ENCODE data around the gene GRB10.

GRCh38 chr7:50801907-50802306 lies 19.2 kb upstream of the GRB10 start:
- TF ChIP-seq CTCF (IDR thresholded peaks at IDR 0.05) (peak in 1 of 4 experiments; percentile 11), POLR2A (IDR thresholded peaks at IDR 0.05) (no peak)

Data from uterus (tissue), 2 donors.